Left lung (tissue), 10 donors: ENCODE data around the gene CACNA1D. TPM values are rescaled to one million over a fixed set of nuclear protein-coding genes. Genes with fewer than 3 reads are reported as not detected.
A peak's percentile ranks its signal among the peaks of the same experiment; 100 is the strongest.

ENCODE experiments used
- ATAC-seq: fragments of 200-7000 bp; cut with Tn5 transposase; one replicate; pipeline ENCODE4 v1.9.1; 2020; ENCODE audit warnings: moderate library complexity
- DNase-seq, 4 donors: peaks; one replicate each; pipeline ENCODE4 v3.0.0-alpha.2; 2013 to 2020
- H3K27ac ChIP-seq, 2 donors: fragments of 200-600 bp; sonication (generic) in 1 of 2; one replicate each; pipeline versions ENCODE4 v1.5.0 to v1.8.0; 2020 to 2021
- H3K27me3 ChIP-seq, 2 donors: fragments of 200-600 bp; sonication (generic) in 1 of 2; one replicate each; pipeline versions ENCODE4 v1.5.0 to v1.8.0; 2020 to 2021
- H3K36me3 ChIP-seq, 2 donors: fragments of 200-600 bp; sonication (generic) in 1 of 2; one replicate each; pipeline versions ENCODE4 v1.5.0 to v1.8.0; 2020 to 2021
- H3K4me1 ChIP-seq, 2 donors: fragments of 200-600 bp; one replicate each; pipeline ENCODE4 v1.8.0; 2021
- H3K4me3 ChIP-seq, 2 donors: fragments of 200-600 bp; sonication (generic) in 1 of 2; one replicate each; pipeline versions ENCODE4 v1.5.0 to v1.8.0; 2020 to 2021; ENCODE audit warnings: mild to moderate bottlenecking in 1 of 2
- H3K9me3 ChIP-seq, 2 donors: fragments of 200-600 bp; sonication (generic) in 1 of 2; one replicate each; pipeline versions ENCODE4 v1.5.0 to v1.8.0; 2020 to 2021
- CTCF ChIP-seq, 2 donors: fragments of 200-600 bp; sonication (generic) in 1 of 2; IDR thresholded peaks; one replicate each; pipeline versions ENCODE4 v1.5.0 to v1.8.0; 2021; ENCODE audit warnings: antibody characterized with exemption in 2 of 2
- intact Hi-C, 2 donors: fragments of 100-400 bp; cut with DNase I; formaldehyde crosslinking; loops; one replicate each; pipeline versions ENCODE4 v1.11.2 to v1.14.2; 2022
- polyA plus RNA-seq, 6 donors: library from polyadenylated mRNA; unstranded; fragments of 120-200 nt; gene quantifications; one replicate each; pipeline ENCODE4 v1.2.1, GENCODE V29; 2013; ENCODE audit not compliant: insufficient read length in 6 of 6
- total RNA-seq, 2 donors: library from RNA; stranded (reverse); fragmentation: NEBNext Ultra II Directional; extraction: Animal tissue kit (Norgen Biotek cat#: 25700); gene quantifications; one replicate each; pipeline ENCODE4 v1.2.1, GENCODE V29; 2021
- donor health status: DM: no; HTN: yes; CAD: no.
- donor health status: DM: no; HTN: no; CAD: no.

CACNA1D gene
- total and polyA plus RNA-seq, 8 donors: 32.6 to 78.2 (median 56.2) TPM

GRCh38 chr3:53830944-53831343 lies 336.5 kb downstream of the CACNA1D start:
- no peaks in the 10 kb centered on the region for H3K9me3 ChIP-seq
- no peaks in the 10 kb centered on the region for H3K27me3 ChIP-seq
- peaks cover 0 to 7% of the 10 kb centered on the region in 2 donors for H3K4me1 ChIP-seq
- no peak overlapping the region for H3K27ac ChIP-seq
- ATAC-seq (no peak), DNase-seq (no peak)
- intact Hi-C loops: no loop called here
- H3K4me3 ChIP-seq: no peak overlapping the region
- no peaks in the 10 kb centered on the region for H3K36me3 ChIP-seq
- TF ChIP-seq CTCF (IDR thresholded peaks at IDR 0.05): no peak

GRCh38 chr3:53833053-53833645 lies 338.7 kb downstream of the CACNA1D start:
- Histone ChIP-seq H3K36me3 (no peaks in the 10 kb centered on the region), H3K9me3 (no peaks in the 10 kb centered on the region), H3K27ac (no peak overlapping the region), H3K4me1 (peaks cover 0 to 7% of the 10 kb centered on the region in 2 donors), H3K27me3 (no peaks in the 10 kb centered on the region), H3K4me3 (no peak overlapping the region)
- TF ChIP-seq CTCF (IDR thresholded peaks at IDR 0.05): no peak
- ATAC-seq (no peak), DNase-seq (no peak)
- intact Hi-C loops: no loop called here

- H3K27me3 ChIP-seq: no peaks in the 10 kb centered on the region
- no peaks in the 10 kb centered on the region for H3K9me3 ChIP-seq
- DNase-seq: peak in 1 of 4 donors; percentile 47
- peak overlapping the region in 1 of 2 donors; percentile 33 for H3K27ac ChIP-seq
- peaks cover 0 to 7% of the 10 kb centered on the region in 2 donors for H3K4me1 ChIP-seq
- intact Hi-C loops: no loop called here
- no peak overlapping the region for H3K4me3 ChIP-seq
- no peaks in the 10 kb centered on the region for H3K36me3 ChIP-seq
- no peak for TF ChIP-seq CTCF (IDR thresholded peaks at IDR 0.05)
- peak; percentile 25 for ATAC-seq
Observed at GRCh38 chr3:53833700-53834099, 339.3 kb downstream of the CACNA1D start.

GRCh38 chr3:53834429-53835095 lies 340.2 kb downstream of the CACNA1D start:
- ATAC-seq: peak; percentile 51
- no peak for DNase-seq
- peaks cover 0 to 7% of the 10 kb centered on the region in 2 donors for H3K4me1 ChIP-seq
- intact Hi-C loops: no loop called here
- TF ChIP-seq CTCF (IDR thresholded peaks at IDR 0.05): no peak
- no peak overlapping the region for H3K4me3 ChIP-seq
- no peaks in the 10 kb centered on the region for H3K36me3 ChIP-seq
- no peaks in the 10 kb centered on the region for H3K27me3 ChIP-seq
- H3K9me3 ChIP-seq: no peaks in the 10 kb centered on the region
- H3K27ac ChIP-seq: peak overlapping the region in 1 of 2 donors; percentile 33

GRCh38 chr3:53835257-53835656 lies 340.8 kb downstream of the CACNA1D start:
- Histone ChIP-seq H3K9me3 (no peaks in the 10 kb centered on the region), H3K27ac (no peak overlapping the region), H3K4me1 (peaks cover 0 to 7% of the 10 kb centered on the region in 2 donors), H3K27me3 (no peaks in the 10 kb centered on the region), H3K36me3 (no peaks in the 10 kb centered on the region), H3K4me3 (no peak overlapping the region)
- TF ChIP-seq CTCF (IDR thresholded peaks at IDR 0.05): no peak
- DNase-seq: no peak
- ATAC-seq: no peak
- intact Hi-C loops: no loop called here
